HepG2 (cell line): ENCODE measurements around the gene FPGS. TPM values are rescaled to one million over a fixed set of nuclear protein-coding genes. Genes with fewer than 3 reads are reported as not detected.

Experiments
- ADNP ChIP-seq: sonication (generic); formaldehyde crosslinking; IDR thresholded peaks from 2 replicates; pipeline ENCODE4 v1.4.0; 2020; ENCODE audit warnings: missing genetic modification reagents
- ISL2 ChIP-seq: sonication (generic); formaldehyde crosslinking; IDR thresholded peaks from 2 replicates; pipeline ENCODE4 v1.5.0; 2020; ENCODE audit warnings: missing genetic modification reagents
- MEIS2 ChIP-seq: sonication (generic); formaldehyde crosslinking; IDR thresholded peaks from 2 replicates; pipeline ENCODE4 v1.9.0; 2021; ENCODE audit warnings: mild to moderate bottlenecking, missing genetic modification reagents
- MTF2 ChIP-seq: sonication (generic); formaldehyde crosslinking; IDR thresholded peaks from 2 replicates; pipeline ENCODE4 v1.5.0; 2020; ENCODE audit warnings: missing genetic modification reagents, borderline replicate concordance
- MXI1 ChIP-seq: IDR thresholded peaks from 3 replicates; pipeline ENCODE4 v1.6.1; 2012; ENCODE audit warnings: low read depth, low read length, inconsistent platforms, borderline replicate concordance
- RXRB ChIP-seq: IDR thresholded peaks from 2 replicates; pipeline ENCODE4 v1.6.1; 2016; ENCODE audit warnings: borderline replicate concordance, missing genetic modification reagents, missing compliant biosample characterization
- SMAD1 ChIP-seq: sonication (generic); formaldehyde crosslinking; IDR thresholded peaks from 2 replicates; pipeline ENCODE4 v1.4.0; 2020; ENCODE audit warnings: missing genetic modification reagents, low read depth, mild to moderate bottlenecking, borderline replicate concordance
- TSC22D2 ChIP-seq: sonication (generic); formaldehyde crosslinking; IDR thresholded peaks from 2 replicates; pipeline ENCODE4 v1.5.1; 2020; ENCODE audit warnings: missing genetic modification reagents, mild to moderate bottlenecking, borderline replicate concordance
- ZFP36 ChIP-seq: fragments of 150-350 bp; IDR thresholded peaks from 2 replicates; pipeline ENCODE4 v1.6.1; 2018; ENCODE audit warnings: borderline replicate concordance, low read length, low read depth; ENCODE audit not compliant: partially characterized antibody
- ZNF143 ChIP-seq: sonication (generic); formaldehyde crosslinking; IDR thresholded peaks from 2 replicates; pipeline ENCODE4 v1.4.0; 2020; ENCODE audit warnings: missing genetic modification reagents
- ZNF224 ChIP-seq: sonication (generic); formaldehyde crosslinking; IDR thresholded peaks from 2 replicates; pipeline ENCODE4 v1.5.0; 2020; ENCODE audit warnings: mild to moderate bottlenecking, missing genetic modification reagents
- ZNF331 ChIP-seq: sonication (generic); formaldehyde crosslinking; IDR thresholded peaks from 2 replicates; pipeline ENCODE4 v1.4.0; 2020; ENCODE audit warnings: missing genetic modification reagents
- ZNF451 ChIP-seq: sonication (generic); formaldehyde crosslinking; IDR thresholded peaks from 2 replicates; pipeline ENCODE4 v1.5.0; 2020; ENCODE audit warnings: mild to moderate bottlenecking, missing genetic modification reagents
- ZNF564 ChIP-seq: sonication (generic); formaldehyde crosslinking; IDR thresholded peaks from 2 replicates; pipeline ENCODE4 v1.8.1; 2023; ENCODE audit warnings: mild to moderate bottlenecking, missing genetic modification reagents
- ZNF629 ChIP-seq: sonication (generic); formaldehyde crosslinking; conservative IDR thresholded peaks from 2 replicates; pipeline ENCODE4 v1.5.0; 2020; ENCODE audit warnings: missing genetic modification reagents
- polyA plus RNA-seq, 8 experiments: library from polyadenylated mRNA; depleted of rRNA in 3 of 8; stranded (reverse) in 7 of 8; unstranded in 1 of 8; fragments of >200 nt; fragmentation: Illumina TruSeq in 4 of 8; extraction: Trizol in 4 of 8; gene quantifications; 2 replicates each; pipeline versions ENCODE4 v1.2.1 to v1.2.3, GENCODE V29; 2011 to 2016; ENCODE audit warnings: low read depth in 4 of 8, missing spikeins in 1 of 8, mixed read lengths in 1 of 8; ENCODE audit not compliant: insufficient read depth in 1 of 8
- total RNA-seq, 5 experiments: library from RNA; depleted of rRNA; stranded (reverse); fragments of >200 nt; fragmentation: Illumina TruSeq; extraction: Trizol; gene quantifications; 2 replicates each; pipeline ENCODE4 v1.2.3, GENCODE V29; 2016; ENCODE audit warnings: low read depth in 1 of 5
- TF ChIP-seq, protein P1 (sequence below): sonication (generic); formaldehyde crosslinking; IDR thresholded peaks from 2 replicates; pipeline ENCODE4 v1.5.1; 2020; ENCODE audit warnings: mild to moderate bottlenecking, missing genetic modification reagents, moderate library complexity
- TF ChIP-seq, protein P2 (sequence below): sonication (generic); formaldehyde crosslinking; IDR thresholded peaks from 2 replicates; pipeline ENCODE4 v1.4.0; 2020; ENCODE audit warnings: missing genetic modification reagents, borderline replicate concordance
- TF ChIP-seq, protein P3 (sequence below): sonication (generic); formaldehyde crosslinking; IDR thresholded peaks from 2 replicates; pipeline ENCODE4 v1.5.0; 2020; ENCODE audit warnings: mild to moderate bottlenecking, missing genetic modification reagents, borderline replicate concordance
- TF ChIP-seq, protein P4 (sequence below): IDR thresholded peaks from 2 replicates; pipeline ENCODE4 v1.6.1; 2016; ENCODE audit warnings: low read depth, control low read depth

FPGS gene
- total and polyA plus RNA-seq, 2 of the 13 experiments (the other 11 are each of a cell fraction or from before 2014, with no cell fraction given), result 35.6 to 36.8 TPM

DNA sequence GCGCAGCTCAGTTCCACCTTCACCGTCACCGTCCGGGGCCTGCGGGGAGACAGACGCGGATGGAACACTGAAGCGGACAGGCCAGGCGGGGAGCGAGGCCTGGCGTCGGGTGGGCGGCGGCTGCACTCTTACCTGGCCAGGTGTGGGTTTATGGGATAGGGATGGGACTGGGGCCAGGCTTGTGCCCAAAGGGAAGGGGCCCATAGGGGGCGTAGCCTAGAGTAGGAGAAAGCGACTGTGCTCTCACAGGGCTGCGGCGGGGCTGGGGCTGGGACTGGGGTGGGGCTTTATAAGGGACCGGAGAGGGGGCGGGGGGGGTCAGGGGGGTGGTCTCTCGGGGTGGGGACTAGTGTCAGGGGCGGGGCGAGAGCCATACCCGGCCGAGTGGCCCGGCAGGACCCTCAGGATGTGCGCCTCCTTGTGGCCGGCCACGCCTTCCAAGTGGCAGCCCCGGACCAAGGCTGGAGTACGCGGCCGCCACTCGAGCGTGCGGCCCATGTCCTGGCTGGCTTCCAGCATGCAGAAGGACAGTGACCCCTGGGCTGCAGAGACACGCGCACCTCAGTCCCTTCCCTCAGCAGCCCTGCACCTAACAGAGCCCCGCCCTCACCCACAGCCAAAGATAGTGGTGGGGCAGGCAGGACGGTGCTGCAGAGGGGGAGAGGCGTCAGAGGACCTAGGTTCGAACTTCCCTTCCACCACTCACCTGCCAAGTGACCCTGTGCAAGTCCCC, 22.8 kb downstream of the FPGS start (continued):
- TF ChIP-seq, protein P1, sequence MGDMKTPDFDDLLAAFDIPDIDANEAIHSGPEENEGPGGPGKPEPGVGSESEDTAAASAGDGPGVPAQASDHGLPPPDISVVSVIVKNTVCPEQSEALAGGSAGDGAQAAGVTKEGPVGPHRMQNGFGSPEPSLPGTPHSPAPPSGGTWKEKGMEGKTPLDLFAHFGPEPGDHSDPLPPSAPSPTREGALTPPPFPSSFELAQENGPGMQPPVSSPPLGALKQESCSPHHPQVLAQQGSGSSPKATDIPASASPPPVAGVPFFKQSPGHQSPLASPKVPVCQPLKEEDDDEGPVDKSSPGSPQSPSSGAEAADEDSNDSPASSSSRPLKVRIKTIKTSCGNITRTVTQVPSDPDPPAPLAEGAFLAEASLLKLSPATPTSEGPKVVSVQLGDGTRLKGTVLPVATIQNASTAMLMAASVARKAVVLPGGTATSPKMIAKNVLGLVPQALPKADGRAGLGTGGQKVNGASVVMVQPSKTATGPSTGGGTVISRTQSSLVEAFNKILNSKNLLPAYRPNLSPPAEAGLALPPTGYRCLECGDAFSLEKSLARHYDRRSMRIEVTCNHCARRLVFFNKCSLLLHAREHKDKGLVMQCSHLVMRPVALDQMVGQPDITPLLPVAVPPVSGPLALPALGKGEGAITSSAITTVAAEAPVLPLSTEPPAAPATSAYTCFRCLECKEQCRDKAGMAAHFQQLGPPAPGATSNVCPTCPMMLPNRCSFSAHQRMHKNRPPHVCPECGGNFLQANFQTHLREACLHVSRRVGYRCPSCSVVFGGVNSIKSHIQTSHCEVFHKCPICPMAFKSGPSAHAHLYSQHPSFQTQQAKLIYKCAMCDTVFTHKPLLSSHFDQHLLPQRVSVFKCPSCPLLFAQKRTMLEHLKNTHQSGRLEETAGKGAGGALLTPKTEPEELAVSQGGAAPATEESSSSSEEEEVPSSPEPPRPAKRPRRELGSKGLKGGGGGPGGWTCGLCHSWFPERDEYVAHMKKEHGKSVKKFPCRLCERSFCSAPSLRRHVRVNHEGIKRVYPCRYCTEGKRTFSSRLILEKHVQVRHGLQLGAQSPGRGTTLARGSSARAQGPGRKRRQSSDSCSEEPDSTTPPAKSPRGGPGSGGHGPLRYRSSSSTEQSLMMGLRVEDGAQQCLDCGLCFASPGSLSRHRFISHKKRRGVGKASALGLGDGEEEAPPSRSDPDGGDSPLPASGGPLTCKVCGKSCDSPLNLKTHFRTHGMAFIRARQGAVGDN (CRISPR knock-in tag), result peak; percentile 82
- TF ChIP-seq ZNF143 (CRISPR knock-in tag) (peak; percentile 42; the same call in 1 of the 2 replicates), ZNF224 (CRISPR knock-in tag) (no peak), ADNP (CRISPR knock-in tag) (no peak; the same call in 1 of the 2 replicates), ZNF629 (CRISPR knock-in tag) (peak; percentile 45; the same call in 1 of the 2 replicates), TSC22D2 (CRISPR knock-in tag) (no peak), ZNF564 (CRISPR knock-in tag) (peak; percentile 54; the same call in 1 of the 2 replicates), ISL2 (CRISPR knock-in tag) (no peak), RXRB (peak; percentile 82), ZFP36 (no peak), SMAD1 (CRISPR knock-in tag) (peak; percentile 45; the same call in 1 of the 2 replicates), MXI1 (peak; percentile 43; the same call in 1 of the 3 replicates), MEIS2 (CRISPR knock-in tag) (peak; percentile 52; the same call in 1 of the 2 replicates), ZNF451 (CRISPR knock-in tag) (peak; percentile 72), ZNF331 (CRISPR knock-in tag) (peak; percentile 55; the same call in 1 of the 2 replicates), MTF2 (CRISPR knock-in tag) (peak; percentile 53; the same call in 1 of the 2 replicates)
- TF ChIP-seq, protein P2, sequence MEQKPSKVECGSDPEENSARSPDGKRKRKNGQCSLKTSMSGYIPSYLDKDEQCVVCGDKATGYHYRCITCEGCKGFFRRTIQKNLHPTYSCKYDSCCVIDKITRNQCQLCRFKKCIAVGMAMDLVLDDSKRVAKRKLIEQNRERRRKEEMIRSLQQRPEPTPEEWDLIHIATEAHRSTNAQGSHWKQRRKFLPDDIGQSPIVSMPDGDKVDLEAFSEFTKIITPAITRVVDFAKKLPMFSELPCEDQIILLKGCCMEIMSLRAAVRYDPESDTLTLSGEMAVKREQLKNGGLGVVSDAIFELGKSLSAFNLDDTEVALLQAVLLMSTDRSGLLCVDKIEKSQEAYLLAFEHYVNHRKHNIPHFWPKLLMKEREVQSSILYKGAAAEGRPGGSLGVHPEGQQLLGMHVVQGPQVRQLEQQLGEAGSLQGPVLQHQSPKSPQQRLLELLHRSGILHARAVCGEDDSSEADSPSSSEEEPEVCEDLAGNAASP, result peak; percentile 73; the same call in 1 of the 2 replicates
- TF ChIP-seq, protein P3, sequence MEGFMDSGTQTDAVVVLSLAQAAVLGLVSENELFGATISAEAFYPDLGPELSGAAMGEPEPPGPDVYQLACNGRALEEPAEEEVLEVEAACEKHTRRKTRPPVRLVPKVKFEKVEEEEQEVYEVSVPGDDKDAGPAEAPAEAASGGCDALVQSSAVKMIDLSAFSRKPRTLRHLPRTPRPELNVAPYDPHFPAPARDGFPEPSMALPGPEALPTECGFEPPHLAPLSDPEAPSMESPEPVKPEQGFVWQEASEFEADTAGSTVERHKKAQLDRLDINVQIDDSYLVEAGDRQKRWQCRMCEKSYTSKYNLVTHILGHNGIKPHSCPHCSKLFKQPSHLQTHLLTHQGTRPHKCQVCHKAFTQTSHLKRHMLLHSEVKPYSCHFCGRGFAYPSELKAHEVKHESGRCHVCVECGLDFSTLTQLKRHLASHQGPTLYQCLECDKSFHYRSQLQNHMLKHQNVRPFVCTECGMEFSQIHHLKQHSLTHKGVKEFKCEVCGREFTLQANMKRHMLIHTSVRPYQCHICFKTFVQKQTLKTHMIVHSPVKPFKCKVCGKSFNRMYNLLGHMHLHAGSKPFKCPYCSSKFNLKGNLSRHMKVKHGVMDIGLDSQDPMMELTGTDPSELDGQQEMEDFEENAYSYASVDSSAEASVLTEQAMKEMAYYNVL, result 0 out of 2 replicates have a peak, but pooled peaks have one; percentile 38
- TF ChIP-seq, protein P4, sequence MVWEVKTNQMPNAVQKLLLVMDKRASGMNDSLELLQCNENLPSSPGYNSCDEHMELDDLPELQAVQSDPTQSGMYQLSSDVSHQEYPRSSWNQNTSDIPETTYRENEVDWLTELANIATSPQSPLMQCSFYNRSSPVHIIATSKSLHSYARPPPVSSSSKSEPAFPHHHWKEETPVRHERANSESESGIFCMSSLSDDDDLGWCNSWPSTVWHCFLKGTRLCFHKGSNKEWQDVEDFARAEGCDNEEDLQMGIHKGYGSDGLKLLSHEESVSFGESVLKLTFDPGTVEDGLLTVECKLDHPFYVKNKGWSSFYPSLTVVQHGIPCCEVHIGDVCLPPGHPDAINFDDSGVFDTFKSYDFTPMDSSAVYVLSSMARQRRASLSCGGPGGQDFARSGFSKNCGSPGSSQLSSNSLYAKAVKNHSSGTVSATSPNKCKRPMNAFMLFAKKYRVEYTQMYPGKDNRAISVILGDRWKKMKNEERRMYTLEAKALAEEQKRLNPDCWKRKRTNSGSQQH, result 0 out of 2 replicates have a peak, but pooled peaks have one; percentile 56
